Activated effector memory CD4-positive, alpha-beta T cell treated with Interleukin-2 at 50 U/mL for 16 hours (primary cell): ENCODE results near the gene DNAJC4.

Experiments
- DNase-seq: peaks from one replicate; pipeline ENCODE4 v3.0.0-alpha.2; 2020

DNAJC4 gene

GRCh38 chr11:64208796-64209562, 21.4 kb upstream of the DNAJC4 start:
- DNase-seq, result no peak

- DNase-seq, result no peak
Observed at GRCh38 chr11:64209563-64209843, 20.8 kb upstream of the DNAJC4 start.

- no peak for DNase-seq
Observed at GRCh38 chr11:64210301-64211020, 19.9 kb upstream of the DNAJC4 start.

GRCh38 chr11:64211181-64211872, 19.0 kb upstream of the DNAJC4 start:
- no peak for DNase-seq

- DNase-seq, result no peak
Observed at GRCh38 chr11:64216879-64217278, 13.5 kb upstream of the DNAJC4 start.

GRCh38 chr11:64218628-64219353, 11.6 kb upstream of the DNAJC4 start:
- no peak for DNase-seq

- DNase-seq, result no peak
Observed at GRCh38 chr11:64219354-64219684, 11.0 kb upstream of the DNAJC4 start.

GRCh38 chr11:64219755-64220154, 10.6 kb upstream of the DNAJC4 start:
- no peak for DNase-seq

- DNase-seq, result no peak
Observed at GRCh38 chr11:64220271-64220670, 10.1 kb upstream of the DNAJC4 start.

GRCh38 chr11:64220798-64221197, 9.6 kb upstream of the DNAJC4 start:
- DNase-seq, result no peak

- DNase-seq, result no peak
Observed at GRCh38 chr11:64222651-64223000, 7.7 kb upstream of the DNAJC4 start.

GRCh38 chr11:64223001-64223651, 7.2 kb upstream of the DNAJC4 start:
- DNase-seq, result no peak

GRCh38 chr11:64224151-64224890, 6.0 kb upstream of the DNAJC4 start:
- no peak for DNase-seq

GRCh38 chr11:64224891-64225607, 5.3 kb upstream of the DNAJC4 start:
- no peak for DNase-seq

GRCh38 chr11:64225608-64226506, 4.5 kb upstream of the DNAJC4 start, which contains the start of the genes NUDT22 and TRPT1:
Gene NUDT22 (plus strand): TSS chr11:64226274. CDS start chr11:64226653, 379 bp downstream.
Gene TRPT1 (minus strand): TSS chr11:64226186. CDS start chr11:64225860, 326 bp downstream.
- peak; percentile 90 for DNase-seq

- DNase-seq, result peak; percentile 48
Observed at GRCh38 chr11:64226507-64227051, 3.8 kb upstream of the DNAJC4 start.

GRCh38 chr11:64227405-64227956, 2.9 kb upstream of the DNAJC4 start:
- no peak for DNase-seq

GRCh38 chr11:64229090-64229743, 1.1 kb upstream of the DNAJC4 start:
- no peak for DNase-seq

GRCh38 chr11:64229744-64230170, 591 bp upstream of the DNAJC4 start:
- DNase-seq, result no peak
